Hindlimb muscle (tissue), 1 donor: ENCODE data around the gene KCTD3. TPM values are rescaled to one million over a fixed set of nuclear protein-coding genes. Genes with fewer than 3 reads are reported as not detected.

ENCODE experiments used
- DNase-seq: peaks from one replicate; pipeline ENCODE4 v3.0.0-alpha.2; 2013
- polyA plus RNA-seq: library from polyadenylated mRNA; unstranded; fragments of 120-200 nt; gene quantifications from one replicate; pipeline ENCODE4 v1.2.1, GENCODE V29; 2013; ENCODE audit not compliant: insufficient read length

The KCTD3 gene
- polyA plus RNA-seq, 1 donor: 41.4 TPM

DNA sequence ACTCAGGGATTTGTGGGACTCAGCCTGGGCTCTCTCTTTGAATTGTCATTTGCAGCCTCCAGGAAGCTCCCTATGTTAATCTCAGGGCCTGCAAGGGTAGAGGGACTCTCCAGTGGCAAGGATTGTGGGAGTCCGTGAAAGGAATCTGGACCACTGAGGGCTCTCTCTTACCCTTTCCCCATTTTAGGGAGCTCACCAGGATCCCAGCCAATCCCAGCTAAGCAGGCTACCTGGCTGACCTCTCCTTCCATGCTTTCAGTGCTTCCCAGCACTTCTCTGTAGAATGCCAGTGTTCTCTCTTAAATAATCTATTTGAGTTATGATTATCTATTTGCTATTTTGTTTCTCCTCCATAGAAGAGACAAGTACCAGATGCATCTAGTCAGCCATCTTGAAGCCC lies 9.6 kb upstream of the KCTD3 start:
- no peak for DNase-seq

DNA sequence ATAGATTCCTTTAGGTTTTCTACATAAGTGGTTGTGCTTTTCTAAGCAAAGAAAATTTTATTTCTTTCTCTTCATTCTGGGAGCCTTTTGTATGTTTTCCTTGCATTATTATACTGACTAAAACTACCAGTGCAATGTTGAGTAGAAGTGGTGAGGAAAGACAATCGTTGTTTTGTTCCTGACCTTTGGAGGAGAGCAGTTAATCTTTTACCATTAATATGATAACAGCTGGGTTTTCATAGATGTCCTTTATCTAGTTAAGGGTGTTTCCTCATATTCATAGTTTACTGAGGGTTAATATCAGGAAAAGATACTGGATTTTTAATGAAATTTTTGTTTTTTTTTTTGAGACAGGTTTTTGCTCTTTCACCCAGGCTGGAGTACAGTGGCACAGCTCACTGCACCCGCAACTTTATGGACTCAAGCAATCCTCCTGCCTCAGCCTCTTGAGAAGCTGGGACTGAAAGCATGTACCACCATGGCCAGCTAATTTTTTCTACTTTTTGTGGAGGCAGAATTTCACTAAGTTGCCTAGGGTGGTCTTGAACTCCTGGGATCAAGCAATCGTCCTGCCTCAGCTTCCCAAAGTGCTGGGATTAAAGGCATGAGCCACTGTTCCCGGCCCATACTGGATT lies 9.0 kb upstream of the KCTD3 start:
- DNase-seq: no peak

DNA sequence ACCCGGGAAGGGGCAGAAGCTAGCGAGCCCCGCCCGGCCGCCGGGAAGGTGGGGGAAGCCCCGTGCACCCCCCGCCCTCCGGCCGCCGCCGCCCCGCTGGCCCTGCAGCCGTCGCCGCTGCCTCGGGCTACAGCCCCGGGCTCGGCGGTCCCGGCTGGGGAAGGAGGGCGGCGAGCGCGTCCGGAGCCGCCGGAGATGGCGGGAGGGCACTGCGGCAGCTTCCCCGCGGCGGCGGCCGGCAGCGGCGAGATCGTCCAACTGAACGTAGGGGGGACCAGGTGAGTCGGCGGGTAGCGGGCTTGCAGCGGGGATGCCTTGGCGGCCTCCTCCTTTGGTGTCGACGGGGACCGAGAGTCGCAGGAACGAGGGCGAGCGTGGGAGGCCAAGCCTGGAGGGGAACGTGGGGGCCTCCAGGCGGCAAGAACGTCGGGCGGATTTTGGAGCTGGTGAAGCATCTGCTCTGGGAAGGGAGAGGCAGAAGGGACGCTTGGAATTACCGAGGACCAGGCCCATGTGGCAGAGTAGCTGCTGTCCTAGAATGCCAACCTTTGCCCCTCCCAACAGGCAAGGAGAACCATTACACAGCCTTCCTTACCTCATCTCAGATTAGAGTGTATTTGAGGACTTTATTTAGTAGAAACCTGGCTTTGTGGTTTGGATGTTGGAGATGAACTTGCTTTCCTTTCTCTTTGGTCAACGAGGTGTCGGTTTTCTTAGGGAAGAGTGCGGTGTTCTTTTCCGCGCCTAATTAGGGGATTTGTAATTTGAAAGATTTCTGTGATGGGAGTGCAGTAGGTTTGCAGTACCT lies 591 bp downstream of the KCTD3 start:
- DNase-seq: peak; percentile 68

DNA sequence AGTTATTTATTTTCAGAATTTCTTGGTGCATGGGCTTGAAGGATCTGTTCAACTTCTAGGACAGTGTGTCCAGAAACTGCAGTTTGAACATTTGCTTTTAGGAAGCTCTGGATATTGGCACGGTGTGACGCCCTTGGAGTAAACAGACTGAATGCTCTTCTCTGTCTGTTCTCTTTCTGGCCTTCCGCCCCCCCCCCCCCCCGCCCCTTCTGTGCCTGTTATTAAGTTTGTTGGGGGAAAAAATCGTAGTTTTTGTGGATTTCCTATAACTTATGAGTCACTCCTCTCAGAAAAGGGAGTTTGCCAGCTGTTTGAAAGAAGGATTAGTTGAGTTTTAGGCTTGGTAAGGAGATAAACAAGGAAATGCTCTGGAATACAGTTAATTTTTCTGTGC lies 1.2 kb downstream of the KCTD3 start:
- DNase-seq: peak; percentile 53

DNA sequence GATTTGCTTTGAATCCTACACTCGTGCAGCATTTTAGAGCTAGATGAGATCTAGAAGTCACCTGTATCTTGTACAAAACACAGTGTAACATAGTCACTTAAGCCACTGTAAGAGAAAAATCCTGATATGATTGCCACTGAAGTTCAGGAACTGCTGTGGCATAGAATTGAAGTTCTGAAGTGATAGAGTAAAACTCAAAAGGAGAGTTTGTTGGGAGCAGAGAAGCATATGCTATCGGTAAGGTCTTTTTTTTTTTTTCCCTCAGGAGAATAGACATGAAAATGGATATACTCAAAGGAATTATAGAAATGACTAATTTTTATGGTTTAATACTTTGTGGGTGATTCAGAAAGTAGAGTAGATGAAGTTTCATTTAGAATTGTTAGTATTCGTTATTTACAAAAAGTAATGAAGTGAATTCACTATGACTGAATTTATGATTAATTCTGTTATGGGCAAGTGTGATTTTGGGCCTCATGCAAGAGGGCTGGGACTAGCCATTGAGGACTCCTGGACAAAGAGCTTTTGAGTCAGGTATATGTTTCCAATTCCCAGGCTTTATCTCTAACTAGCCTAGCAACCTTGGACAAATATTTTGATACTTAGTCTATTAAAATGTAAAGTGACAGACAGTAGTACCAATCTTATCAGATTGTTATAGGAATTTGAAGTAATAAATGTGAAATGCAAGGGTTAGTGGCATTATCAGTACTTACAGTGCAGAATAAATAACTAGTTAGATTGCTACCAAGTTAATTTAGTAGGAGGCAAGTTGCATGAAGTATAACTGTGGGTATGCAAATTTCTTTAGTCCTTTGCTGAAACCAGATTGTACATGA lies 3.1 kb downstream of the KCTD3 start:
- no peak for DNase-seq

DNA sequence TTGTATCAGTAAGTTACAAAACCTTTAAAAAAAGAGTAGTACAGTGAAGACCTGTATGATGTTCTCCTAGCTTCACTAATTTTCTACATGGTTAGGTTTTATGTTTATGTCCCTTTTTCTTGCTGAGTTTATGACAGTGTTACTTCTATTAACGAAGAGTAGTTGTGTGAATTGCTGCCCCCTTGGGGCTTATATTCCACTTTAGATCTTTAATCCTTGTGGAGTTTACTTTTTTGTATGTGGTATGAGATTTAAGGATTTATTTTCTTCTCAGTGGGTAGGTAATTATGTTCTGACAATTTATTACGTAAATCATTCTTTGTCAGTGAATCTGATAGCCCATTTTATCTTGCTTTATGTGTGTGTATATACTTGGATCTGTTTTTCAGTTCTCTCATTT lies 14.8 kb downstream of the KCTD3 start:
- no peak for DNase-seq

DNA sequence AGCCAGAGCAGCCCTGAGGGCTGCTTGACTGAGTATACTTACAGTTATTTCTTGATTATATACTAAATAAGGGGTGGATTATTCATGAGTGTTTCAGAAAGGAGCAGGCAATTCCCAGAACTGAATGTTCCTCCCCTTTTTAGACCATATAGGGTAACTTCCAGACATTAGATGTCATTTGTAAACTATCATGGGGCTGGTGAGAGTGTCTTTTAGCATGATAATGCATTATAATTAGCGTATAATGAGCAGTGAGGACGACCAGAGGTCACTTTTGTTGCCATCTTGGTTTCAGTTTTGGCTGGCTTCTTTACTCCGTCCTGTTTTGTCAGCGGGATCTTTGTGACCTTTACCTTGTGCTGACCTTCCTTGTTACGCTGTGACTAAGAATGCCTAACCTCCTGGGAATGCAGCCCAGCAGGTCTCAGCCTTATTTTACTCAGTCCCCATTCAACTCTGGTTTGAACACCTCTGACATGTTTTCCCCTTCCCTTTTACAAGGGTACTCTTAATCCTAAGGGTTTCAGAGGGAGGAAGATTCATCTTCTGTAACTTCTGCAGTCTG lies 16.2 kb downstream of the KCTD3 start:
- no peak for DNase-seq

DNA sequence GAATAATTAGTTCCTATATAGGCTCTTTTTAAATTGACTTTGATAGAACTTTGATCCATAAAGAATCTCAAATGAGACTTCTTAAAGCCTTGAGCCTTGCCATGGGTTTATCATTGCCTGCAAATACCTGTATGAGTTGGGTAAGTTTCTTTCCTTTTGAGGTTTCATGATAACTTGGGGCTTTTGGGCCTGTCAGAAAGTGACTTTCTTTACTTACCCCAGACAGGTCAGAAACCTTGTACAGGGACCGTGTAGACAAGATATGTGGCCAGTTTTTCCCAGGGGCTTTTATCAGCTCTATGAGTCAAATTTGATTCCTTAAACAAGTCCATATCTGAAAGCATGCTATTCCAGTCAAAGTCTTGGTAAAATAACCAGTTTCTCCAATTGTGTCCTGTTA lies 17.3 kb downstream of the KCTD3 start:
- DNase-seq: no peak

DNA sequence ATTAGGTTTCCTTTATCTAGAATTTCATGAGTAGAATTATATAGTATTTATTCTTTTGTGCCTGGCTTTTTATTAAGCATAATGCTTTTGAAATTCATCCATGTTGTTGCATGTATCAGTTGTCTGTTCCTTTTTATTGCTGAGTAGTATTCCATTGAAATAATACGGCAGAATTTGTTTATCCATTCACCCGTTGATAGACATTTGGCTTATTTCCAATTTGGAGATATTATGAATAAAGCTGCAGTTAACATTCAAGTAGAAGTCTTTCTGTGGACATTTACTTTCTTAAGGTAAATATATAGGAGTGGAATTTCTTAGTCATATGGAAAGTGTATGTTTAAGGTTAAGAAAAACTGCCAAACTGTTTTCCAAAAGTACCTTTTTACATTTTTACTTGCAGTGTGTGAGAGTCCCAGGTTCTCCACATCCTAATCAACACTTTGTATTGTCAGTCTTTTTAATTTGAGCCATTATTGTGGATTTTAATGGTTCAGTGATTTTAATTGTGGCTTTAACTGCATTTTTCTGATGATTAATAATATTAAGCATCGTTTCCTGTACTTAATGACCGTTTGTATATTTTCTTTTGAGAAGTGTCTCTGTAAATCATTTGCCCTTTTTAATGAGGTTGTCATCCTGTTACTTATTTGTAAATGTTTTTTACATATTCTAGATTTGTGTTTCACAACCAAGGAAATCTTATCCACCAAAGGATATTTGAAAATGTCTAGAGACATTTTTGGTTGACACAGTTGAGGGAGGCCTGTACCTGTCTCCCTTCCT lies 22.7 kb downstream of the KCTD3 start:
- no peak for DNase-seq

DNA sequence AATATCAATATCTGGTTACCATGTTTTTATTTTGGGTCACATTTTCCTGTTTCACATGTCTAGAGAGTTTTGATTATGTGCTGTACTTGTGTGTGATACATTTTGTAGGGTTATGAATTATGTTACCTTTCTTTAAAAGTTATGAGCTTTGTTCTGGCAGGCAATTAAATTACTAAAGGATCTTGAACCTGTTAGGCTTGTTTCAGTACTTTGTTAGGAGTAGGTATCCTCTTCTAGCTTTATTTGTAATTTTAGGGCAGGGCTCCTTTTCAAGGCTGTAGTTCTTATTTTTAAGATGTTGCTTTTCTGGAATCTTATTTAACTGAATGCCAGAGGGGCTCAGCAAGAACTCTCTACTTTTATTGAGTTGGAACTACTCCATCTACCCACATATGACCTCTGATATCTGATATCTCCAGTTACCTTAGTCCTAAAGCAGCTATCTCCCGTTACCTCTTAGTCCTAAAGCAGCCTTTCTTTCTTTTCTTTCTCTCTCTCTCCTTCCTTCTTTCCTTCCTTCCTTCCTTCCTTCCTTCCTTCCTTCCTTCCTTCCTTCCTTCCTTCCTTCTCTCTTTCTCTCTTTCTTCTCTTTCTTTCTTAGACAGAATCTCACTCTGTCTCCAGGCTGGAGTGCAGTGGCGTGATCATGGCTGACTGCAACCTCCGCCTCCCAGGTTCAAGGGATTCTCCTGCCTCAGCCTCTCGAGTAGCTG lies 23.8 kb downstream of the KCTD3 start:
- DNase-seq: no peak

DNA sequence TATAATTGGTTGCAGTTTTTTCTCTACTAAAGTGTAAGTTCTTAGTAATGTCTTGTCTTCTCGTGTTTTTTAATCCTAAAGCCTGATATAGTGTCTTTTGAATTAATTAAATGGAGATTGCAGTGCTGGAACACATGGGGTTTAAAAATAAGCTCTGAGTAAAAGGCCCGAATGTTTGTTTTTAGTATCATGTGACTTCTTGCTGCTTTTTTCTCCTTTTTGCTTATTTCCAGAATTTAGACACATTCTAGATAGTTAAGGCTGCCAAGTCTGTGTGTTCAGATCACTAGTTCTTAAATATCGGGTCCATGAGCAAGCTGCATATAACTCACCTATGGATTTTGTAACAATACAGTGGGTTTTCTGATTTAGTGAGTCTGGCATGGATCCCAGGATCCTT lies 27.5 kb downstream of the KCTD3 start:
- DNase-seq: no peak

DNA sequence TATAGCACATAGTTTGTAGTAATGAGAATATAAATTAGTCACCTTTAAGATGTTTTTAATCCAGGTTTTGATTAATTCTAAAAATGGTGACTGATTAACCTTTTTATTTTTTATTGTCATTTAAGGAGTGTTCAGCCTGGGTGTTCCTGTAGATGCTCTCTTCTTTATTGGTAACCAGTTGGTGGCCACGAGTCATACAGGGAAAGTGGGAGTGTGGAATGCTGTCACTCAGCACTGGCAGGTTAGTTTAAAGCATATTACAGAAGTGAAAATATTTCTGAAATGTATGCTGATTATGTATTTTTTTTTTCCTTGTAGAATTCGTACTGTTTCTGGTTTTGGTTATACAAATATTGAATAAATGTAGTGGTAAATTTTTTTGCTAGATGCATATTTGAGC lies 28.1 kb downstream of the KCTD3 start:
- no peak for DNase-seq

DNA sequence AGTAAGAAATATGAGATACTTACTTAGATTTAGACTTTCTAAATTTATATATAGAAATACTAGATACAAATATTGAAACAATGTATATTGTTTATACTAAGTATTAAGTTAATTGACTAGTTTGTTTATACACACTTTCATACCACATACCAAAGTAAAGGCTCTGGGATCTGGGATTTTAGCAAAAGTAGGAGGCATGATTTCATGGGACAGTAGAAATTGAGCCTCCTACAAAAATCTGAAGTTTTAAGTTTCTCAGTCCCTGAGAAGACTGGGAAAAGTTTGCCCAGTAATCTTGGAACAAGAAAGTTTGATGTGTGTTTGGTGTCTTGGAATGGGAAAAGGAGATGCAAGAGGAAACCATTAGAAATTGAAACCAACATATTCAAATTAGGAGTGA lies 30.9 kb downstream of the KCTD3 start:
- DNase-seq: no peak

DNA sequence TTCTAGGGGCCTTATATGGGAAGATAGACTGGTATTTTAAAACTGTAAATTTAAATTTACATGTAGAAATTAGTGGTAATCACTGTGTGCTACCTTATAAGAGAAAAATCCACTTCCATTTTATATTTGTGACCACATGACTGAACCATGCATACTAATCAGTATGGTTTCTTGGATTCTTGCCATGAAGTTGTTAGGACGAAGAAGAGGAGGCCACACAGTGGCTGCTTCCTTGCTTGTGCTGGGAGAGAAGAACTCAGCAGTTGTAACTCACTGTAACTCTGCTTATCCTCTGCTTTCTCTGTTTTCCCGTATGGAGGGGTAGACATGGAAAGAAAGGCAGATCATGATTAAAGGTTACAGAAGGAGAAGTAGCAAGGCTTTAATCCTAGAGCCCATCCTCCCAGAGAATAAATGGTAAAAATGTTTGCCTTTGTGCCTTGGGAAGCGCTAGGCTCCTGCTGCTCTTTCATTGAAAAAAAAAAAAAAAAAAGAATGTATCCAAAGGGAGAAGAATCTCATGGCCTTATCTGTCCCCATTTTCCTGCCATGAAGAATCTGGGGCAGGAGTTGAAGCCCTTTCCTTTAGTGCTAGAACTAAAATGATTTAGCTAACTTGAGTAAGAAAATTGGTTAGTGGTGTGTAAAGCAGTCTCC lies 32.4 kb downstream of the KCTD3 start:
- no peak for DNase-seq

DNA sequence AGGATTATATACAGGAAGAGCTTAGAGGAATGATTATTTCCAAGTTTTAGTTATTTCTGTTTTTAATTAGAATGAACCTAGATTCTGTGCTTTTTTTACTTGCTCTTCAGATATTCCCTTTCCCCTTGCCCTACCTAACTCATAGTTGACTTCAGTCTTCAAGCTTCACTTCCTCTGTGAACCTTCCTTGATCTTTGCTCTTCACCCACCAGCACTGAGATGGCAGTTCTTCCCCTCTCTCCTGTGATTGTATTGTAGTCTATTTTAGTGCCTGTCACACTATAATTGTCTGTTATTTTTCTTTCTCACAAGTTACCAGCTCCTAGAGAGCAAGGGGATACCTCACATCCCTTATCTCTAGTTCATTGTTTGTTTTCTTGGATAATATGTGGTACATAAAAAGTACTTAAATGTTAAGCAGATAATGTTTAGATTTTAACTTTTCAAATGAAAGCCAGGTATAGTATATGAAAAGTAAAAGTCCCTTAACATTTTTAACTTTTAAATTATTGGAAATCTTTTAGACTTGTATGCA lies 33.2 kb downstream of the KCTD3 start:
- DNase-seq: no peak

DNA sequence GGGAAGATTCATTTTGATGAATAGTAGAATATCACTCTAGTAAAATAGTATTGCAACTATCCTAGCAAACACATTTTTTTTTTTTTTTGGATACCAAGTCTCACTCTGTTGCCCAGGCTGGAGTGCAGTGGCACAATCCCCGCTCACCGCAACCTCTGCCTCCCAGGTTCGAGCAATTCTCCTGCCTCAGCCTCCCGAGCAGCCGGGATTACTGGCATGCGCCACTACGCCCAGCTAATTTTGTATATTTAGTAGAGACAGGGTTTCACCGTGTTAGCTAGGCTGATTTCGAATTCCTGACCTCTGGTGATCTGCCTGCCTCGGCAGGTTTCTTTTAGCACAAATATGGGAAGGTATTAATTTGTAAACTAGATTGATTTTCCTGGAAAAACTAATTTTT lies 33.8 kb downstream of the KCTD3 start:
- DNase-seq: no peak

DNA sequence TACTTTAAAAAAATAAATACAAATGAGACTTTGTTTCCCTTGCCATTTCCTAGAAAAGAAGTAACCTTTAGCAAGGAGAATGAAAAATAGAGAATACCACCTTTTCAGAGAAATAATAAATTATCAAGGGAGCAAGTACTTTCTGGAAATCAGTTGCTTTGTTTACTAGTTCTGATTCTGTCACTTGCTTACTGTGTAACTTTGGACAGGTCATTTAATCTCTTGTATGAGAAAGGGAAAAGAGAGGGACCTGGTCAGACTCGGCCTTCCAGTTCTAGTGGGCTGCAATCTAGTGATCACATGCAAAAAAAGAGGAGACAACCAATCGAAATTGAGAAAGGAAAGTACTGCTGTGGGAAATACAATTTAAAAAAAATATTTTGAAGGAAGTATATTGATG lies 34.2 kb downstream of the KCTD3 start:
- no peak for DNase-seq

DNA sequence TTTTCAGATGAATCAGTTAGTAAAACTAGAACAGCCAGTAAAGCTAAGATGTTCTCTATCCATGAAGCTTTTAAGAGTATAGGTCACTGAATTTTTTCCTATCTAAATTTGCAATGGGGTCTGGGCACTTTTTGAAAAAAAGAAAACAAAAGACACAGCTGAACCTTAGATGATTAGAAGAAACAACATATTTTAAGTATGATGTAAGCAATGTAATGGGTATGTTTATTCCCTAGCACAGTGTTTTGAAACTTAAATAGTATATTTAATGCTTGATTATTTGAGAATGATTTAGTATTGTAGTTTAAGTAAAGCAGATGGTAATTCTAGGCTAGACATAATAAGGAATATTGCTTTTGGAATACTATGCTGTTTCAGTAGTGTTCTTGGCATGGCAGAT lies 36.2 kb downstream of the KCTD3 start:
- DNase-seq: no peak

DNA sequence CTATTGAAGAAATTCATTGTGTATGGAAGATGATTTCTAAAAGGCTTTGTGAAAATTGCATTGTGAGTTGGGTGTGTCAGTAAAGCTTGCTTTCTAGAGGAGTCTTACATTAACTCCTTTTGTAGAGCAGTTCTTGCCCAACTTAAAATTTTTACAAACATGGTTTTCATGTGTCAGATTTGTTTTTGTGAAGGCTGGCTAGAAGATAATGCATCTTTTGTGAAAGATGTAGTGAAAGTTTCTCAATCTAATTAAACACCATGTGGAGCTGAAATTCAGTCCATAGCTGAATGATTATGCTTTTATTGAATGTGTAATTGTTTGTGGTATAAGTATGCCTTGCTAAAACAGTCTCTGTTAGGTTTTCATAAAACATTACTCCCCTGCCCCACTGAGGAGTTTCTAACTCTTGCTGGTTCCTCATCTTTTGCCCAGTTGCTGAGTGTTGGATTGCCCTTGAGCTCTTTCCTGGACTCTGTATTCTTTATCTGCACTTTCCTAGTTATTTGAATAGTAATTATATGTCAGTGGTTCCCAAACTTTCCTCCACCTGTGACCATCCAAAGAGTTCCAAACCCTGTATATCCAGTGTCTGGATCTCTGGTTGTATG lies 38.0 kb downstream of the KCTD3 start:
- no peak for DNase-seq

DNA sequence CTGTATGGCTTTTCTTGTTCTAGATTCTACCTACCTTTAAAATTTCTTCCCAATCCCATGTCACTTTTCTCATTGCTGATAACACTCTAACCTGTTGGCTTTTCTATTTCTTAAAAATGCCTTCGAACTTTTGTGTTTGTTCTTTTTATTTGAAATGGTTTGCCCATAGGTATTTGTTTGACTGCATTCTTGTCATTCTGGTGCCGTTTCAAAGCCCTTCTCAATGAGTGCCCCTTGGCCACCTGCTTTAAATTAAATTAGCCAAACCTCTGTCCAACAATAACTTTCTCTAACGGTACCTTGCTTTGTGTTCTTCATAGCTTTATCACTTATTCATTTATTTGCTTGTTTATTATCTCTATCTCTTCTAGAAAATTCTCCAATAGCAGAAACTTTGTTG lies 38.9 kb downstream of the KCTD3 start:
- no peak for DNase-seq
